Stomach (tissue), 4 donors: ENCODE measurements around the gene ARHGAP26.

Experiments
- CTCF ChIP-seq, 7 experiments: fragments of 450-650 bp in 4 of 7; fragments of 200-600 bp in 3 of 7; sonication (generic) in 3 of 7; IDR thresholded peaks; one replicate each; pipeline ENCODE4 v1.5.1; 2016 to 2019; ENCODE audit warnings: antibody characterized with exemption in 7 of 7, control low read depth in 2 of 7, mild to moderate bottlenecking in 1 of 7
- EP300 ChIP-seq: sonication (generic); formaldehyde crosslinking; IDR thresholded peaks from one replicate; pipeline ENCODE4 v1.6.1; 2017; ENCODE audit warnings: antibody characterized with exemption
- POLR2A ChIP-seq, 4 donors: fragments of 450-650 bp; IDR thresholded peaks; one replicate each; pipeline ENCODE4 v1.6.1; 2016; ENCODE audit warnings: antibody characterized with exemption in 4 of 4, control low read depth in 2 of 4, mild to moderate bottlenecking in 1 of 4, moderate library complexity in 1 of 4
- POLR2AphosphoS5 ChIP-seq, 3 donors: sonication (generic); formaldehyde crosslinking; IDR thresholded peaks; one replicate each; pipeline ENCODE4 v1.6.1; 2016; ENCODE audit warnings: antibody characterized with exemption in 3 of 3

- TF ChIP-seq EP300 (no peak), POLR2AphosphoS5 (IDR thresholded peaks at IDR 0.05) (no peak), CTCF (IDR thresholded peaks at IDR 0.05) (no peak), POLR2A (IDR thresholded peaks at IDR 0.05) (no peak)
Measured at GRCh38 chr5:143084407-143084806, 314.2 kb downstream of the ARHGAP26 start.
